Ishikawa (cell line): ENCODE measurements around the gene CCDC174.

Source experiments
- CEBPB ChIP-seq: IDR thresholded peaks from 2 replicates; pipeline ENCODE4 v1.6.1; 2012
- CREB1 ChIP-seq: IDR thresholded peaks from 2 replicates; pipeline ENCODE4 v1.6.1; 2012; ENCODE audit warnings: low read depth
- EGR1 ChIP-seq: IDR thresholded peaks from 2 replicates; pipeline ENCODE4 v1.6.1; 2012
- EP300 ChIP-seq: IDR thresholded peaks from 2 replicates; pipeline ENCODE4 v1.6.1; 2012; ENCODE audit warnings: borderline replicate concordance
- RAD21 ChIP-seq: IDR thresholded peaks from 2 replicates; pipeline ENCODE4 v1.6.1; 2012; ENCODE audit warnings: low read depth
- TCF12 ChIP-seq: IDR thresholded peaks from 2 replicates; pipeline ENCODE4 v1.6.1; 2012; ENCODE audit warnings: low read depth
- TEAD4 ChIP-seq: IDR thresholded peaks from 2 replicates; pipeline ENCODE4 v1.6.1; 2012
- YY1 ChIP-seq: IDR thresholded peaks from 2 replicates; pipeline ENCODE4 v1.6.1; 2012; ENCODE audit warnings: low read depth
- TF ChIP-seq, protein P1 (sequence below): IDR thresholded peaks from 2 replicates; pipeline ENCODE4 v1.6.1; 2012
- TF ChIP-seq, protein P2 (sequence below): IDR thresholded peaks from 2 replicates; pipeline ENCODE4 v1.6.1; 2012; ENCODE audit warnings: low read depth, mild to moderate bottlenecking

DNA sequence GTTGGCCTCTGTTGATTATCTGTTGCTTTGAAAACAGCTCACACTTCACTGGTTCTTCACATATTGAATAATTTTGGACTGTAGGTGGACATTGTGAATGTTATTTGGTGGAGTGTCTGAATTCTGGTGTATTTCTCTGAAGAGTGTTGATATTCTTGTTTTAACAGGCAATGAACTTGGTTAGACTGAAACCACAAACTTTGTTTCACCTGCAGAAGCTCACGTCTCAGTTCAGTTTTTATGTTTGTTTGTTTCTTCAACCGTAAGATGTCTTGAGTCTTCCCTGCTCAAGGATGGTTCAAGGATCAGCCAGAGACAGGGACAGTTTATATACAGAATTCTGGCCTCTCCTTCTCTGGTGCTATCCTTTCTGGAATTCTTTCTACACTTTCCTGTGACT, 67.0 kb downstream of the CCDC174 start:
- TF ChIP-seq EGR1 (no peak), EP300 (no peak), RAD21 (no peak), TEAD4 (no peak), YY1 (no peak), CEBPB (no peak), CREB1 (no peak), TCF12 (no peak)
- TF ChIP-seq, protein P1, sequence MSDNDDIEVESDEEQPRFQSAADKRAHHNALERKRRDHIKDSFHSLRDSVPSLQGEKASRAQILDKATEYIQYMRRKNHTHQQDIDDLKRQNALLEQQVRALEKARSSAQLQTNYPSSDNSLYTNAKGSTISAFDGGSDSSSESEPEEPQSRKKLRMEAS = no peak
- TF ChIP-seq, protein P2, sequence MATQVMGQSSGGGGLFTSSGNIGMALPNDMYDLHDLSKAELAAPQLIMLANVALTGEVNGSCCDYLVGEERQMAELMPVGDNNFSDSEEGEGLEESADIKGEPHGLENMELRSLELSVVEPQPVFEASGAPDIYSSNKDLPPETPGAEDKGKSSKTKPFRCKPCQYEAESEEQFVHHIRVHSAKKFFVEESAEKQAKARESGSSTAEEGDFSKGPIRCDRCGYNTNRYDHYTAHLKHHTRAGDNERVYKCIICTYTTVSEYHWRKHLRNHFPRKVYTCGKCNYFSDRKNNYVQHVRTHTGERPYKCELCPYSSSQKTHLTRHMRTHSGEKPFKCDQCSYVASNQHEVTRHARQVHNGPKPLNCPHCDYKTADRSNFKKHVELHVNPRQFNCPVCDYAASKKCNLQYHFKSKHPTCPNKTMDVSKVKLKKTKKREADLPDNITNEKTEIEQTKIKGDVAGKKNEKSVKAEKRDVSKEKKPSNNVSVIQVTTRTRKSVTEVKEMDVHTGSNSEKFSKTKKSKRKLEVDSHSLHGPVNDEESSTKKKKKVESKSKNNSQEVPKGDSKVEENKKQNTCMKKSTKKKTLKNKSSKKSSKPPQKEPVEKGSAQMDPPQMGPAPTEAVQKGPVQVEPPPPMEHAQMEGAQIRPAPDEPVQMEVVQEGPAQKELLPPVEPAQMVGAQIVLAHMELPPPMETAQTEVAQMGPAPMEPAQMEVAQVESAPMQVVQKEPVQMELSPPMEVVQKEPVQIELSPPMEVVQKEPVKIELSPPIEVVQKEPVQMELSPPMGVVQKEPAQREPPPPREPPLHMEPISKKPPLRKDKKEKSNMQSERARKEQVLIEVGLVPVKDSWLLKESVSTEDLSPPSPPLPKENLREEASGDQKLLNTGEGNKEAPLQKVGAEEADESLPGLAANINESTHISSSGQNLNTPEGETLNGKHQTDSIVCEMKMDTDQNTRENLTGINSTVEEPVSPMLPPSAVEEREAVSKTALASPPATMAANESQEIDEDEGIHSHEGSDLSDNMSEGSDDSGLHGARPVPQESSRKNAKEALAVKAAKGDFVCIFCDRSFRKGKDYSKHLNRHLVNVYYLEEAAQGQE = no peak
